ENCODE results near the gene PLPP1.

PLPP1 gene

GRCh38 chr5:55413644-55414043, 121.1 kb downstream of the PLPP1 start:
- no peak overlapping the region for H3K9ac ChIP-seq (ENCODE audit: low read depth, low read length)
- no peaks in the 10 kb centered on the region for H3K9me3 ChIP-seq (ENCODE audit: control insufficient read depth, insufficient read depth, low read length)
- no peaks in the 10 kb centered on the region for H3K4me1 ChIP-seq (ENCODE audit: insufficient read depth, low read length)
- 0 out of 2 replicates have a peak, but pooled peaks cover 4% of the 10 kb centered on the region for H3K36me3 ChIP-seq (ENCODE audit: insufficient read depth, low read length)

GRCh38 chr5:55411876-55412275, 122.9 kb downstream of the PLPP1 start:
- Histone ChIP-seq H3K9ac (ENCODE audit: low read depth, low read length) (no peak overlapping the region), H3K4me1 (ENCODE audit: insufficient read depth, low read length) (no peaks in the 10 kb centered on the region), H3K9me3 (ENCODE audit: control insufficient read depth, insufficient read depth, low read length) (no peaks in the 10 kb centered on the region), H3K36me3 (ENCODE audit: insufficient read depth, low read length) (0 out of 2 replicates have a peak, but pooled peaks cover 4% of the 10 kb centered on the region)

- Histone ChIP-seq H3K4me1 (ENCODE audit: insufficient read depth, low read length) (no peaks in the 10 kb centered on the region), H3K36me3 (ENCODE audit: insufficient read depth, low read length) (peaks cover 8% of the 10 kb centered on the region; the same call in 1 of the 2 replicates), H3K9ac (ENCODE audit: low read depth, low read length) (no peak overlapping the region), H3K9me3 (ENCODE audit: control insufficient read depth, insufficient read depth, low read length) (no peaks in the 10 kb centered on the region)
Measured at GRCh38 chr5:55410845-55411244, 123.9 kb downstream of the PLPP1 start.

GRCh38 chr5:55409775-55410174, 125.0 kb downstream of the PLPP1 start:
- no peaks in the 10 kb centered on the region for H3K9me3 ChIP-seq (ENCODE audit: control insufficient read depth, insufficient read depth, low read length)
- no peaks in the 10 kb centered on the region for H3K4me1 ChIP-seq (ENCODE audit: insufficient read depth, low read length)
- no peak overlapping the region for H3K9ac ChIP-seq (ENCODE audit: low read depth, low read length)
- H3K36me3 ChIP-seq (ENCODE audit: insufficient read depth, low read length) = peaks cover 6% of the 10 kb centered on the region; the same call in 1 of the 2 replicates

GRCh38 chr5:55407984-55408383, 126.8 kb downstream of the PLPP1 start:
- Histone ChIP-seq H3K4me1 (ENCODE audit: insufficient read depth, low read length) (no peaks in the 10 kb centered on the region), H3K36me3 (ENCODE audit: insufficient read depth, low read length) (peaks cover 4% of the 10 kb centered on the region; the same call in 1 of the 2 replicates), H3K9ac (ENCODE audit: low read depth, low read length) (no peak overlapping the region), H3K9me3 (ENCODE audit: control insufficient read depth, insufficient read depth, low read length) (no peaks in the 10 kb centered on the region)

- Histone ChIP-seq H3K9me3 (ENCODE audit: control insufficient read depth, insufficient read depth, low read length) (no peaks in the 10 kb centered on the region), H3K36me3 (ENCODE audit: insufficient read depth, low read length) (peaks cover 4% of the 10 kb centered on the region; the same call in 1 of the 2 replicates), H3K9ac (ENCODE audit: low read depth, low read length) (no peak overlapping the region), H3K4me1 (ENCODE audit: insufficient read depth, low read length) (no peaks in the 10 kb centered on the region)
Measured at GRCh38 chr5:55407059-55407684, 127.6 kb downstream of the PLPP1 start.

GRCh38 chr5:55406292-55406691, 128.5 kb downstream of the PLPP1 start:
- Histone ChIP-seq H3K4me1 (ENCODE audit: insufficient read depth, low read length) (no peaks in the 10 kb centered on the region), H3K9ac (ENCODE audit: low read depth, low read length) (no peak overlapping the region), H3K9me3 (ENCODE audit: control insufficient read depth, insufficient read depth, low read length) (no peaks in the 10 kb centered on the region), H3K36me3 (ENCODE audit: insufficient read depth, low read length) (peaks cover 4% of the 10 kb centered on the region; the same call in 1 of the 2 replicates)

GRCh38 chr5:55402199-55402598, 132.6 kb downstream of the PLPP1 start:
- Histone ChIP-seq H3K9ac (ENCODE audit: low read depth, low read length) (no peak overlapping the region), H3K4me1 (ENCODE audit: insufficient read depth, low read length) (no peaks in the 10 kb centered on the region), H3K9me3 (ENCODE audit: control insufficient read depth, insufficient read depth, low read length) (no peaks in the 10 kb centered on the region), H3K36me3 (ENCODE audit: insufficient read depth, low read length) (peaks cover 8% of the 10 kb centered on the region; the same call in 1 of the 2 replicates)

GRCh38 chr5:55393501-55394175, 141.1 kb downstream of the PLPP1 start:
- H3K9me3 ChIP-seq (ENCODE audit: control insufficient read depth, insufficient read depth, low read length) = peaks cover 8% of the 10 kb centered on the region; the same call in 1 of the 2 replicates
- no peak overlapping the region for H3K9ac ChIP-seq (ENCODE audit: low read depth, low read length)
- H3K36me3 ChIP-seq (ENCODE audit: insufficient read depth, low read length) = peaks cover 8% of the 10 kb centered on the region; the same call in 1 of the 2 replicates
- H3K4me1 ChIP-seq (ENCODE audit: insufficient read depth, low read length) = no peaks in the 10 kb centered on the region

- Histone ChIP-seq H3K9ac (ENCODE audit: low read depth, low read length) (no peak overlapping the region), H3K9me3 (ENCODE audit: control insufficient read depth, insufficient read depth, low read length) (peaks cover 8% of the 10 kb centered on the region; the same call in 1 of the 2 replicates), H3K36me3 (ENCODE audit: insufficient read depth, low read length) (peaks cover 8% of the 10 kb centered on the region; the same call in 1 of the 2 replicates), H3K4me1 (ENCODE audit: insufficient read depth, low read length) (no peaks in the 10 kb centered on the region; the same call in 1 of the 2 replicates)
Measured at GRCh38 chr5:55392669-55393068, 142.1 kb downstream of the PLPP1 start.

- no peak overlapping the region for H3K9ac ChIP-seq (ENCODE audit: low read depth, low read length)
- peaks cover 8% of the 10 kb centered on the region; the same call in 1 of the 2 replicates for H3K36me3 ChIP-seq (ENCODE audit: insufficient read depth, low read length)
- H3K9me3 ChIP-seq (ENCODE audit: control insufficient read depth, insufficient read depth, low read length) = peaks cover 8% of the 10 kb centered on the region; the same call in 1 of the 2 replicates
- no peaks in the 10 kb centered on the region; the same call in 1 of the 2 replicates for H3K4me1 ChIP-seq (ENCODE audit: insufficient read depth, low read length)
Measured at GRCh38 chr5:55391707-55392106, 143.1 kb downstream of the PLPP1 start.

- Histone ChIP-seq H3K36me3 (ENCODE audit: insufficient read depth, low read length) (peaks cover 11% of the 10 kb centered on the region), H3K4me1 (ENCODE audit: insufficient read depth, low read length) (no peaks in the 10 kb centered on the region; the same call in 1 of the 2 replicates)
Measured at GRCh38 chr5:55387865-55388264, 146.9 kb downstream of the PLPP1 start.

GRCh38 chr5:55386356-55386755, 148.4 kb downstream of the PLPP1 start:
- Histone ChIP-seq H3K4me1 (ENCODE audit: insufficient read depth, low read length) (no peaks in the 10 kb centered on the region; the same call in 1 of the 2 replicates), H3K9me3 (ENCODE audit: control insufficient read depth, insufficient read depth, low read length) (peaks cover 2% of the 10 kb centered on the region; the same call in 1 of the 2 replicates), H3K9ac (ENCODE audit: low read depth, low read length) (no peak overlapping the region), H3K36me3 (ENCODE audit: insufficient read depth, low read length) (peaks cover 9% of the 10 kb centered on the region; the same call in 1 of the 2 replicates)

More at GRCh38 chr5:55387865-55388264, 146.9 kb downstream of the PLPP1 start:
- Histone ChIP-seq H3K9me3 (ENCODE audit: control insufficient read depth, insufficient read depth, low read length) (peaks cover 7% of the 10 kb centered on the region; the same call in 1 of the 2 replicates), H3K9ac (ENCODE audit: low read depth, low read length) (no peak overlapping the region)

GRCh38 chr5:55385846-55386245, 148.9 kb downstream of the PLPP1 start:
- H3K9me3 ChIP-seq (ENCODE audit: control insufficient read depth, insufficient read depth, low read length) = peaks cover 2% of the 10 kb centered on the region; the same call in 1 of the 2 replicates
- no peaks in the 10 kb centered on the region; the same call in 1 of the 2 replicates for H3K4me1 ChIP-seq (ENCODE audit: insufficient read depth, low read length)
- H3K36me3 ChIP-seq (ENCODE audit: insufficient read depth, low read length) = peaks cover 9% of the 10 kb centered on the region; the same call in 1 of the 2 replicates
- H3K9ac ChIP-seq (ENCODE audit: low read depth, low read length) = no peak overlapping the region
